Measurements from ENCODE around the gene AGMO. TPM values are rescaled to one million over a fixed set of nuclear protein-coding genes. Genes with fewer than 3 reads are reported as not detected.

Gene AGMO
- total RNA-seq, 1 experiment from 2014 or later = not detected

DNA sequence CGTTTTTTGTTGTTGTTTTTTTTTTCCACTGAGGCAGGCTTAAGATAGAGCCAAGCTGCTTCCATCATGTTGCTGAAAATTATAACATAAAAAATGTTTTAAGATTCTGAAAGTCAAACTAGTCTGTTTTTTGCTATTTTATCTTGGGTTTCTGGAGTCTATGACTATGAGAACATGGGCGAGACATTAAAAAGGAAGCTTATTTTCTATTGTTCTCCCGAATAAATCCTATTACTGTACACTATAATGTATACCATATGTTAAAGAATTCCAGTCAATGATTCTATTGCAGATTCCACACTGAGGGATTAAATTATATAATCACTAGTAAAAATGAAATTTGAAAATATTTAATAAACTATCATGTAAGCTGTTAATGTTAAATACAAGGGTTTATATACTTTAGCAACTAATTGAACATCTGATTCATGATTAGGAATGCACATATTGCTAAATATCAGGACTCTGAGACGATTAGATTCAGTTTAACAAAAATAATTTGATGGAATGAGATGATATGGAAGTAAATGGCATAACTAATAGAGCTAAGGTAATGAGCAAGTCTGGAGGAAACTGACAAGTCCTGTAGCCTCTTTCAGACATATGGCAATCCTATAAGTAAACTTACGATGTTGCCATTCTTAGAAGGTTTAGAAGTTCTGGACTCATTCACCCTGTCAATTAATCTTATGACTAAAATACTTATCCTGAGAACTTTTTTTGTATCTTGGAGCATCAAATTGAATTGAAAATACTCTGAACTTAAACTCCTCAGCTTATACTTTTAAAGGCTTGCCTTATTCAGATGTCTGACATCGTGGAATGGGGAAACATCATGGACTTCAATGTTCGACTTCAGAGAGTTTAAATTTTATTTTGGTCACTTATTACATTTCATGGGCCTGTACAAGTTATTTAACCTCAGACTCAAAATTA, 364.5 kb downstream of the AGMO start:
- intact Hi-C loops (cut with micrococcal nuclease; ENCODE audit: unreplicated experiment) (no loop called here), in situ Hi-C loops (cut with HindIII; ENCODE audit: low pct_unique_long_range_greater_than_20kb, low sequenced_read_pairs) (no loop called here)
- CTCF ChIA-PET = no interaction called here

DNA sequence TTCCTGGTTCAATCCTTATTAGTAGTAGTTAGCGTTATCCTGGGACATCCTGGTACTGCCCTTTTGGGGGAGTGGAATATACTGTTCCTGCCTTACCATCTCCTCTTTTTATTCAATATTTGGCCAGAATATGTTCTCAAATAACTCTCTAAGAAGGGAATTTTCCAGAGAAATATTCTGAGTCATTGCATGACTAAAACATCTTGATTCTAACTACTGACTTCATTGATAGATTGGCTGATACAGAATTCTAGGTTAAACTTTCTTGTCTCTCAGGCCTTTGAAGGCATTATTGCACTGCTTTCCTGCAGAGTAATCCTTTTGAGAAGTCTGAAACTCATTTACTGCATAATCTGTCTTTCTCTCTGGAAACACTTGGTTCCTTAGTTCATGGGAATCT, 383.8 kb downstream of the AGMO start:
- DNase-seq (ENCODE audit: low read depth, low spot score) = no peak
- ATAC-seq = no peak
- CTCF ChIA-PET = no interaction called here
- POLR2A ChIA-PET = no interaction called here
- Histone ChIP-seq H3K36me3 (ENCODE audit: control insufficient read depth, insufficient read depth, low read length) (no peaks in the 10 kb centered on the region), H3K27me3 (ENCODE audit: control insufficient read depth, insufficient read depth, low read length) (no peaks in the 10 kb centered on the region), H3K27ac (ENCODE audit: low read length) (no peak overlapping the region), H3K9me3 (ENCODE audit: control insufficient read depth, insufficient read depth, low read depth, low read length) (no peaks in the 10 kb centered on the region), H3K4me3 (ENCODE audit: low read depth in 2 of 2, low read length in 2 of 2) (no peak overlapping the region), H3K4me1 (ENCODE audit: control insufficient read depth, insufficient read depth, low read length) (no peaks in the 10 kb centered on the region)
- intact Hi-C loops (cut with micrococcal nuclease; ENCODE audit: unreplicated experiment) = no loop called here
- no peak for TF ChIP-seq POLR2AphosphoS5 (IDR thresholded peaks at IDR 0.05; ENCODE audit: low read depth, low read length)
- TF ChIP-seq, protein P1, sequence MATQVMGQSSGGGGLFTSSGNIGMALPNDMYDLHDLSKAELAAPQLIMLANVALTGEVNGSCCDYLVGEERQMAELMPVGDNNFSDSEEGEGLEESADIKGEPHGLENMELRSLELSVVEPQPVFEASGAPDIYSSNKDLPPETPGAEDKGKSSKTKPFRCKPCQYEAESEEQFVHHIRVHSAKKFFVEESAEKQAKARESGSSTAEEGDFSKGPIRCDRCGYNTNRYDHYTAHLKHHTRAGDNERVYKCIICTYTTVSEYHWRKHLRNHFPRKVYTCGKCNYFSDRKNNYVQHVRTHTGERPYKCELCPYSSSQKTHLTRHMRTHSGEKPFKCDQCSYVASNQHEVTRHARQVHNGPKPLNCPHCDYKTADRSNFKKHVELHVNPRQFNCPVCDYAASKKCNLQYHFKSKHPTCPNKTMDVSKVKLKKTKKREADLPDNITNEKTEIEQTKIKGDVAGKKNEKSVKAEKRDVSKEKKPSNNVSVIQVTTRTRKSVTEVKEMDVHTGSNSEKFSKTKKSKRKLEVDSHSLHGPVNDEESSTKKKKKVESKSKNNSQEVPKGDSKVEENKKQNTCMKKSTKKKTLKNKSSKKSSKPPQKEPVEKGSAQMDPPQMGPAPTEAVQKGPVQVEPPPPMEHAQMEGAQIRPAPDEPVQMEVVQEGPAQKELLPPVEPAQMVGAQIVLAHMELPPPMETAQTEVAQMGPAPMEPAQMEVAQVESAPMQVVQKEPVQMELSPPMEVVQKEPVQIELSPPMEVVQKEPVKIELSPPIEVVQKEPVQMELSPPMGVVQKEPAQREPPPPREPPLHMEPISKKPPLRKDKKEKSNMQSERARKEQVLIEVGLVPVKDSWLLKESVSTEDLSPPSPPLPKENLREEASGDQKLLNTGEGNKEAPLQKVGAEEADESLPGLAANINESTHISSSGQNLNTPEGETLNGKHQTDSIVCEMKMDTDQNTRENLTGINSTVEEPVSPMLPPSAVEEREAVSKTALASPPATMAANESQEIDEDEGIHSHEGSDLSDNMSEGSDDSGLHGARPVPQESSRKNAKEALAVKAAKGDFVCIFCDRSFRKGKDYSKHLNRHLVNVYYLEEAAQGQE (IDR thresholded peaks at IDR 0.05; ENCODE audit: insufficient read depth in 1 of 2, low read depth in 2 of 2, low read length in 1 of 2) = no peak
- TF ChIP-seq, protein P2, sequence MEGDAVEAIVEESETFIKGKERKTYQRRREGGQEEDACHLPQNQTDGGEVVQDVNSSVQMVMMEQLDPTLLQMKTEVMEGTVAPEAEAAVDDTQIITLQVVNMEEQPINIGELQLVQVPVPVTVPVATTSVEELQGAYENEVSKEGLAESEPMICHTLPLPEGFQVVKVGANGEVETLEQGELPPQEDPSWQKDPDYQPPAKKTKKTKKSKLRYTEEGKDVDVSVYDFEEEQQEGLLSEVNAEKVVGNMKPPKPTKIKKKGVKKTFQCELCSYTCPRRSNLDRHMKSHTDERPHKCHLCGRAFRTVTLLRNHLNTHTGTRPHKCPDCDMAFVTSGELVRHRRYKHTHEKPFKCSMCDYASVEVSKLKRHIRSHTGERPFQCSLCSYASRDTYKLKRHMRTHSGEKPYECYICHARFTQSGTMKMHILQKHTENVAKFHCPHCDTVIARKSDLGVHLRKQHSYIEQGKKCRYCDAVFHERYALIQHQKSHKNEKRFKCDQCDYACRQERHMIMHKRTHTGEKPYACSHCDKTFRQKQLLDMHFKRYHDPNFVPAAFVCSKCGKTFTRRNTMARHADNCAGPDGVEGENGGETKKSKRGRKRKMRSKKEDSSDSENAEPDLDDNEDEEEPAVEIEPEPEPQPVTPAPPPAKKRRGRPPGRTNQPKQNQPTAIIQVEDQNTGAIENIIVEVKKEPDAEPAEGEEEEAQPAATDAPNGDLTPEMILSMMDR (IDR thresholded peaks at IDR 0.05) = no peak
- TF ChIP-seq TCF7L2 (IDR thresholded peaks at IDR 0.05; ENCODE audit: low read depth, low read length) = no peak
- TF ChIP-seq SIN3A (IDR thresholded peaks at IDR 0.05; ENCODE audit: borderline replicate concordance, insufficient read depth, low read depth, low read length) = no peak
- no TSS peak for BruUV-seq (replicated peaks)
- in situ Hi-C loops (cut with HindIII; ENCODE audit: low pct_unique_long_range_greater_than_20kb, low sequenced_read_pairs) = no loop called here

More for the DNA sequence above, 364.5 kb downstream of the AGMO start:
- Histone ChIP-seq H3K27me3 (ENCODE audit: control insufficient read depth, insufficient read depth, low read length) (no peaks in the 10 kb centered on the region), H3K36me3 (ENCODE audit: control insufficient read depth, insufficient read depth, low read length) (no peaks in the 10 kb centered on the region), H3K4me1 (ENCODE audit: control insufficient read depth, insufficient read depth, low read length) (no peaks in the 10 kb centered on the region), H3K4me3 (ENCODE audit: low read depth in 2 of 2, low read length in 2 of 2) (no peak overlapping the region), H3K9me3 (ENCODE audit: control insufficient read depth, insufficient read depth, low read depth, low read length) (no peaks in the 10 kb centered on the region), H3K27ac (ENCODE audit: low read length) (no peak overlapping the region)
- POLR2A ChIA-PET = no interaction called here
- no peak for DNase-seq (ENCODE audit: low read depth, low spot score)
- no peak for TF ChIP-seq POLR2AphosphoS5 (IDR thresholded peaks at IDR 0.05; ENCODE audit: low read depth, low read length)
- TF ChIP-seq, protein P1 (IDR thresholded peaks at IDR 0.05; ENCODE audit: insufficient read depth in 1 of 2, low read depth in 2 of 2, low read length in 1 of 2) = no peak
- TF ChIP-seq, protein P2 (IDR thresholded peaks at IDR 0.05) = no peak
- TF ChIP-seq TCF7L2 (IDR thresholded peaks at IDR 0.05; ENCODE audit: low read depth, low read length) = no peak
- no peak for TF ChIP-seq SIN3A (IDR thresholded peaks at IDR 0.05; ENCODE audit: borderline replicate concordance, insufficient read depth, low read depth, low read length)
- ATAC-seq = no peak
- BruUV-seq (replicated peaks) = no TSS peak

Measured in Panc1 (cell line).